ENCODE measurements around the gene ORAI3. TPM values are rescaled to one million over a fixed set of nuclear protein-coding genes. Genes with fewer than 3 reads are reported as not detected.
A peak's percentile ranks its signal among the peaks of the same experiment; 100 is the strongest.

Gene ORAI3
- total and polyA plus RNA-seq, 2 of the 13 experiments (the other 11 are each of a cell fraction or from before 2014, with no cell fraction given): 11.4 to 32.0 TPM

GRCh38 chr16:30957456-30958174, 8.7 kb downstream of the ORAI3 start, which contains the start of gene SETD1A (continued):
- TF ChIP-seq ZBTB49 (CRISPR knock-in tag; IDR thresholded peaks at IDR 0.05; ENCODE audit: borderline replicate concordance) (peak; percentile 45; the same call in 1 of the 2 replicates), ZNF724P (CRISPR knock-in tag; IDR thresholded peaks at IDR 0.05; ENCODE audit: borderline replicate concordance) (no peak; the same call in 1 of the 2 replicates), ZBTB21 (CRISPR knock-in tag; IDR thresholded peaks at IDR 0.05) (no peak), KDM2A (CRISPR knock-in tag; IDR thresholded peaks at IDR 0.05; ENCODE audit: borderline replicate concordance, low read depth) (peak; percentile 94), NFAT5 (CRISPR knock-in tag; IDR thresholded peaks at IDR 0.05) (0 out of 2 replicates have a peak, but pooled peaks have one; percentile 35), ARID3A (IDR thresholded peaks at IDR 0.05; ENCODE audit: low read depth, low read length) (no peak; the same call in 1 of the 2 replicates), ZNF552 (CRISPR knock-in tag; IDR thresholded peaks at IDR 0.05; ENCODE audit: borderline replicate concordance) (no peak), ZNF773 (CRISPR knock-in tag; IDR thresholded peaks at IDR 0.05; ENCODE audit: borderline replicate concordance) (0 out of 2 replicates have a peak, but pooled peaks have one; percentile 53), ZGPAT (CRISPR knock-in tag; IDR thresholded peaks at IDR 0.05) (peak; percentile 68), ZEB1 (IDR thresholded peaks at IDR 0.05; ENCODE audit: insufficient replicate concordance, low read depth) (peak; percentile 26), LRRFIP1 (CRISPR knock-in tag; conservative IDR thresholded peaks at IDR 0.05) (no peak), ZNF296 (CRISPR knock-in tag; conservative IDR thresholded peaks at IDR 0.05) (no peak; the same call in 1 of the 2 replicates)
